Gastroesophageal sphincter (tissue), 3 donors: ENCODE measurements around the gene PKHD1.

ENCODE experiments used
- POLR2A ChIP-seq, 2 donors: fragments of 450-650 bp; IDR thresholded peaks; one replicate each; pipeline ENCODE4 v1.6.1; 2017; ENCODE audit warnings: antibody characterized with exemption in 2 of 2, mild to moderate bottlenecking in 2 of 2, moderate library complexity in 1 of 2
- TF ChIP-seq, protein P1 (sequence below), 4 experiments: fragments of 200-600 bp in 2 of 4; fragments of 450-650 bp in 2 of 4; sonication (generic) in 1 of 4; IDR thresholded peaks; one replicate each; pipeline ENCODE4 v1.5.1; 2017 to 2019; ENCODE audit warnings: antibody characterized with exemption in 4 of 4, mild to moderate bottlenecking in 2 of 4, moderate library complexity in 2 of 4

DNA sequence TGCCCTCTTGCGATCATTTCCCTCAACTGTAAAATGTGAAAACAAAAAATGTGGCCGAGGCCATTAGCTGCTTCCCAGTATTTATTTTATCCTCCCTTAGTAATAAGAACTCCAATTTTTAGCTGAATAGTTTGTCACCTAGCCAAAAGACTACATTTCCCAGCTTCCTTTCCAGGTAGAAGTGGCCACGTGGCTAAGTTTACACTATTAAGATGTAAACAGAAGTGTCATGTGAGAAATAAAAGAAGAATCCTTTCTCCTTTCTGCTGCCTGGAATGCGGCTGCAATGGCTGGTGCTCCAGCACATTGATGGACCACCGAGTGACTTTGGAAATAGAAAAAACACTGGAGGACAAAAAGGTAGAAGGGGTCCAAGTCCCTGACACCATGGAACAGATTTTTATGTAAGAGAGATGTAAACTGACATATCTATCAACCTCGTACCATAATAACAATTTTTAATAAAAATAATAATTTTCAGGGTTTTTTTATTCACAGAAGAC is 268.8 kb downstream of the PKHD1 start:
- TF ChIP-seq POLR2A (IDR thresholded peaks at IDR 0.05) = no peak
- TF ChIP-seq, protein P1, sequence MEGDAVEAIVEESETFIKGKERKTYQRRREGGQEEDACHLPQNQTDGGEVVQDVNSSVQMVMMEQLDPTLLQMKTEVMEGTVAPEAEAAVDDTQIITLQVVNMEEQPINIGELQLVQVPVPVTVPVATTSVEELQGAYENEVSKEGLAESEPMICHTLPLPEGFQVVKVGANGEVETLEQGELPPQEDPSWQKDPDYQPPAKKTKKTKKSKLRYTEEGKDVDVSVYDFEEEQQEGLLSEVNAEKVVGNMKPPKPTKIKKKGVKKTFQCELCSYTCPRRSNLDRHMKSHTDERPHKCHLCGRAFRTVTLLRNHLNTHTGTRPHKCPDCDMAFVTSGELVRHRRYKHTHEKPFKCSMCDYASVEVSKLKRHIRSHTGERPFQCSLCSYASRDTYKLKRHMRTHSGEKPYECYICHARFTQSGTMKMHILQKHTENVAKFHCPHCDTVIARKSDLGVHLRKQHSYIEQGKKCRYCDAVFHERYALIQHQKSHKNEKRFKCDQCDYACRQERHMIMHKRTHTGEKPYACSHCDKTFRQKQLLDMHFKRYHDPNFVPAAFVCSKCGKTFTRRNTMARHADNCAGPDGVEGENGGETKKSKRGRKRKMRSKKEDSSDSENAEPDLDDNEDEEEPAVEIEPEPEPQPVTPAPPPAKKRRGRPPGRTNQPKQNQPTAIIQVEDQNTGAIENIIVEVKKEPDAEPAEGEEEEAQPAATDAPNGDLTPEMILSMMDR (IDR thresholded peaks at IDR 0.05) = no peak
